Measurements from ENCODE around the gene BTBD16.
A peak's percentile ranks its signal among the peaks of the same experiment; 100 is the strongest.

DNA sequence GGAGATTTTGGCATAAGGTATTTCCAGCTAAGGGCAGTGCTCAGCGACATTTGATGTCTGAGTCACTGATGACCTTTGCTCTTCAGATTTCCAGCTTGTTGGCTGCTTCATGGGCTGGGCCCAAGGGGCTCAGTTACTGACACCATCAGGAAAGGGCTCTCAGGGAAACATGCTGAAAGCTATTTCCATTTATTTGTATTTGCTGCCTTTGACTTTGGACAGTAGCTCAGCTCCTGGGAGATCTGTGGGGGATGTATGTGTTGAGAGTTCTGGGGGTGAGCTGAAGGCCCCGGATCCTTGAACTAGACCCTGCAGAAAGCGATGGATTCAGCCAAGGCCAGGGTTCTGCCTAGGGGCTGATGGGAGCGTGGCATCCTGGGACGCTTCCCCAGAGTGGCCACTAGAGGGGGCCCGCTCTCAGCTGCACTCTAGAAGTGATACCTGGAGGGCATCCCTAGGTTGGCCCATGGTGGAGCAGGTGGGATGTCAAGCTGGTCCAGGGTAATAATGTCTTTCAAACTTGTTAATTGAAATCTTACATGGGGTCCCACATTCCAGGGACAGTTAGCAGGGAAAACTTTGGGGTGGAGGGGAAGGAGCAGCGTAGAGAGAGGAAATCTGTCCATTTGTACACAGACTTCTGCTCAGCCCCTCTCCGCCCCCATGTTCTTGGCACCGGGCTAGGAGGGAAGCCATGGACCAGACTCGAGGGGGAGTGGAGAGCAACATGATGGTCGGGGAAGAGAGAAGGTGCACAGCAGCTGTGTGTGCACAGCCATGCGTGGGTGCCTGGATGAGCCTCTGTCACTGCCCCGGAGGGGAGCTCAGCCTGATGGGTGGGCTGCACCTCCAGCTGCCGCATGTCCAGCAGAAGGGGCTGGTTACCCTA lies 3.0 kb upstream of the BTBD16 start:
- TF ChIP-seq, protein P1, sequence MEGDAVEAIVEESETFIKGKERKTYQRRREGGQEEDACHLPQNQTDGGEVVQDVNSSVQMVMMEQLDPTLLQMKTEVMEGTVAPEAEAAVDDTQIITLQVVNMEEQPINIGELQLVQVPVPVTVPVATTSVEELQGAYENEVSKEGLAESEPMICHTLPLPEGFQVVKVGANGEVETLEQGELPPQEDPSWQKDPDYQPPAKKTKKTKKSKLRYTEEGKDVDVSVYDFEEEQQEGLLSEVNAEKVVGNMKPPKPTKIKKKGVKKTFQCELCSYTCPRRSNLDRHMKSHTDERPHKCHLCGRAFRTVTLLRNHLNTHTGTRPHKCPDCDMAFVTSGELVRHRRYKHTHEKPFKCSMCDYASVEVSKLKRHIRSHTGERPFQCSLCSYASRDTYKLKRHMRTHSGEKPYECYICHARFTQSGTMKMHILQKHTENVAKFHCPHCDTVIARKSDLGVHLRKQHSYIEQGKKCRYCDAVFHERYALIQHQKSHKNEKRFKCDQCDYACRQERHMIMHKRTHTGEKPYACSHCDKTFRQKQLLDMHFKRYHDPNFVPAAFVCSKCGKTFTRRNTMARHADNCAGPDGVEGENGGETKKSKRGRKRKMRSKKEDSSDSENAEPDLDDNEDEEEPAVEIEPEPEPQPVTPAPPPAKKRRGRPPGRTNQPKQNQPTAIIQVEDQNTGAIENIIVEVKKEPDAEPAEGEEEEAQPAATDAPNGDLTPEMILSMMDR (IDR thresholded peaks at IDR 0.05) = peak; percentile 66 to 91 (median 88)
- TF ChIP-seq POLR2AphosphoS5 (IDR thresholded peaks at IDR 0.05) = no peak

Data from transverse colon (tissue), 4 donors.